Vagina (tissue), 2 donors: ENCODE results near the gene CREB5. TPM values are rescaled to one million over a fixed set of nuclear protein-coding genes. Genes with fewer than 3 reads are reported as not detected.

ENCODE experiments used
- DNase-seq, 2 donors: peaks; one replicate each; pipeline ENCODE4 v3.0.0-alpha.2; 2017; ENCODE audit errors: extremely low spot score in 2 of 2
- H3K27ac ChIP-seq: fragments of 200-600 bp; sonication (generic); one replicate; pipeline ENCODE4 v1.5.1; 2019
- H3K27me3 ChIP-seq: fragments of 200-600 bp; sonication (generic); one replicate; pipeline ENCODE4 v1.5.1; 2019
- H3K36me3 ChIP-seq, 2 donors: fragments of 200-600 bp; sonication (generic); one replicate each; pipeline ENCODE4 v1.5.1; 2017 to 2019
- H3K4me1 ChIP-seq: fragments of 200-600 bp; sonication (generic); one replicate; pipeline ENCODE4 v1.5.1; 2019
- H3K4me3 ChIP-seq, 2 donors: fragments of 200-600 bp; sonication (generic); 1 replicate in 1 of 2; 2 replicates in 1 of 2; pipeline ENCODE4 v1.5.1; 2016 to 2019
- H3K9me3 ChIP-seq: fragments of 200-600 bp; sonication (generic); one replicate; pipeline ENCODE4 v1.5.1; 2019
- CTCF ChIP-seq, 3 experiments: fragments of 450-650 bp in 2 of 3; fragments of 200-600 bp in 1 of 3; sonication (generic) in 1 of 3; IDR thresholded peaks; one replicate each; pipeline ENCODE4 v1.5.1; 2017 to 2019; ENCODE audit warnings: antibody characterized with exemption in 3 of 3, mild to moderate bottlenecking in 2 of 3, moderate library complexity in 2 of 3
- POLR2A ChIP-seq, 2 donors: fragments of 450-650 bp; IDR thresholded peaks; one replicate each; pipeline ENCODE4 v1.6.1; 2017; ENCODE audit warnings: antibody characterized with exemption in 2 of 2, mild to moderate bottlenecking in 2 of 2, moderate library complexity in 2 of 2
- POLR2AphosphoS5 ChIP-seq, 2 donors: sonication (generic); formaldehyde crosslinking; IDR thresholded peaks; one replicate each; pipeline ENCODE4 v1.9.0; 2017; ENCODE audit warnings: antibody characterized with exemption in 2 of 2, mild to moderate bottlenecking in 2 of 2, low read depth in 1 of 2; ENCODE audit not compliant: insufficient read depth in 1 of 2
- intact Hi-C: fragments of 100-400 bp; cut with DNase I; formaldehyde crosslinking; loops from one replicate; pipeline ENCODE4 v1.15.1; 2023
- total RNA-seq: library from RNA; depleted of rRNA; stranded (reverse); fragments of >200 nt; gene quantifications from one replicate; pipeline ENCODE4 v1.2.3, GENCODE V29; 2016

CREB5 gene
- total RNA-seq, 1 donor from 2014 or later, result 23.1 TPM

- no peak for DNase-seq
- no peaks in the 10 kb centered on the region for H3K4me1 ChIP-seq
- no peaks in the 10 kb centered on the region for H3K36me3 ChIP-seq
- H3K27me3 ChIP-seq, result no peaks in the 10 kb centered on the region
- no peaks in the 10 kb centered on the region for H3K9me3 ChIP-seq
- intact Hi-C loops, result no loop called here
- TF ChIP-seq CTCF (IDR thresholded peaks at IDR 0.05) (no peak), POLR2AphosphoS5 (IDR thresholded peaks at IDR 0.05; ENCODE audit: insufficient read depth in 1 of 2, low read depth in 1 of 2) (no peak), POLR2A (IDR thresholded peaks at IDR 0.05) (no peak)
- no peak overlapping the region for H3K27ac ChIP-seq
- H3K4me3 ChIP-seq, result no peak overlapping the region
These were observed 23.5 kb downstream of the CREB5 start for GRCh38 chr7:28435732-28436378.

- DNase-seq, result no peak
- Histone ChIP-seq H3K4me1 (no peaks in the 10 kb centered on the region), H3K27ac (no peak overlapping the region), H3K4me3 (no peak overlapping the region), H3K36me3 (no peaks in the 10 kb centered on the region), H3K27me3 (no peaks in the 10 kb centered on the region), H3K9me3 (no peaks in the 10 kb centered on the region)
- TF ChIP-seq POLR2AphosphoS5 (IDR thresholded peaks at IDR 0.05; ENCODE audit: insufficient read depth in 1 of 2, low read depth in 1 of 2) (no peak), CTCF (IDR thresholded peaks at IDR 0.05) (no peak), POLR2A (IDR thresholded peaks at IDR 0.05) (no peak)
- intact Hi-C loops, result no loop called here
These were observed 27.8 kb downstream of the CREB5 start for GRCh38 chr7:28440055-28440601.

GRCh38 chr7:28442540-28443420 is 30.5 kb downstream of the CREB5 start:
- DNase-seq, result no peak
- no peaks in the 10 kb centered on the region for H3K36me3 ChIP-seq
- no peak for TF ChIP-seq POLR2AphosphoS5 (IDR thresholded peaks at IDR 0.05; ENCODE audit: insufficient read depth in 1 of 2, low read depth in 1 of 2)
- no peak for TF ChIP-seq POLR2A (IDR thresholded peaks at IDR 0.05)
- TF ChIP-seq CTCF (IDR thresholded peaks at IDR 0.05), result no peak
- H3K4me1 ChIP-seq, result no peaks in the 10 kb centered on the region
- H3K27me3 ChIP-seq, result no peaks in the 10 kb centered on the region
- H3K9me3 ChIP-seq, result no peaks in the 10 kb centered on the region
- H3K27ac ChIP-seq, result no peak overlapping the region
- intact Hi-C loops, result no loop called here
- no peak overlapping the region for H3K4me3 ChIP-seq

- intact Hi-C loops, result no loop called here
- Histone ChIP-seq H3K27me3 (no peaks in the 10 kb centered on the region), H3K4me3 (no peak overlapping the region), H3K36me3 (no peaks in the 10 kb centered on the region), H3K4me1 (no peaks in the 10 kb centered on the region), H3K9me3 (no peaks in the 10 kb centered on the region), H3K27ac (no peak overlapping the region)
- no peak for DNase-seq
- TF ChIP-seq POLR2AphosphoS5 (IDR thresholded peaks at IDR 0.05; ENCODE audit: insufficient read depth in 1 of 2, low read depth in 1 of 2) (no peak), CTCF (IDR thresholded peaks at IDR 0.05) (no peak), POLR2A (IDR thresholded peaks at IDR 0.05) (no peak)
These were observed 33.8 kb downstream of the CREB5 start for GRCh38 chr7:28446131-28446530.
